AG04450 (cell line): ENCODE data around the gene POR. TPM values are rescaled to one million over a fixed set of nuclear protein-coding genes. Genes with fewer than 3 reads are reported as not detected.

Experiments
- CTCF ChIA-PET: fragments of 300-600, 350-600 bp; formaldehyde crosslinking; extraction: SDS; loops from one replicate; lab custom pipeline; 2022; ENCODE audit warnings: antibody characterized with exemption, inconsistent platforms; lab: Charles Lee
- POLR2A ChIA-PET: fragments of 350-600 bp; formaldehyde crosslinking; extraction: SDS; loops from one replicate; lab custom pipeline; 2021; ENCODE audit warnings: antibody characterized with exemption, inconsistent platforms; lab: Yijun Ruan, JAX
- DNase-seq: peaks from one replicate; pipeline ENCODE4 v3.0.0-alpha.2; 2011; ENCODE audit warnings: low read depth, low spot score
- H3K27ac ChIP-seq: one replicate; pipeline ENCODE4 v1.5.1; 2012; ENCODE audit warnings: low read depth, low read length, control low read depth
- H3K27me3 ChIP-seq: one replicate; pipeline ENCODE4 v1.6.0; 2012; ENCODE audit warnings: low read length; ENCODE audit not compliant: control insufficient read depth, insufficient read depth
- H3K4me3 ChIP-seq: 2 replicates; pipeline ENCODE4 v1.5.1; 2011; ENCODE audit warnings: mild to moderate bottlenecking, low read depth, low read length, control low read depth
- H3K9me3 ChIP-seq: 2 replicates; pipeline ENCODE4 v1.5.1; 2012; ENCODE audit warnings: low read length; ENCODE audit not compliant: control insufficient read depth, insufficient read depth
- polyA plus RNA-seq: library from polyadenylated mRNA; depleted of rRNA; stranded (reverse); fragments of >200 nt; gene quantifications from 2 replicates; pipeline ENCODE4 v1.2.3, GENCODE V29; 2011
- TF ChIP-seq, protein P1 (sequence below): IDR thresholded peaks from 2 replicates; pipeline ENCODE4 v1.5.1; 2011; ENCODE audit warnings: low read depth, low read length, control low read depth, inconsistent platforms

The POR gene
- polyA plus RNA-seq, 1 experiment: 39.0 TPM

- ChIA-PET CTCF (no interaction called here), POLR2A (no interaction called here)
- no peak for DNase-seq
- Histone ChIP-seq H3K27ac (no peak overlapping the region), H3K4me3 (no peak overlapping the region), H3K27me3 (no peaks in the 10 kb centered on the region), H3K9me3 (no peaks in the 10 kb centered on the region)
- TF ChIP-seq, protein P1, sequence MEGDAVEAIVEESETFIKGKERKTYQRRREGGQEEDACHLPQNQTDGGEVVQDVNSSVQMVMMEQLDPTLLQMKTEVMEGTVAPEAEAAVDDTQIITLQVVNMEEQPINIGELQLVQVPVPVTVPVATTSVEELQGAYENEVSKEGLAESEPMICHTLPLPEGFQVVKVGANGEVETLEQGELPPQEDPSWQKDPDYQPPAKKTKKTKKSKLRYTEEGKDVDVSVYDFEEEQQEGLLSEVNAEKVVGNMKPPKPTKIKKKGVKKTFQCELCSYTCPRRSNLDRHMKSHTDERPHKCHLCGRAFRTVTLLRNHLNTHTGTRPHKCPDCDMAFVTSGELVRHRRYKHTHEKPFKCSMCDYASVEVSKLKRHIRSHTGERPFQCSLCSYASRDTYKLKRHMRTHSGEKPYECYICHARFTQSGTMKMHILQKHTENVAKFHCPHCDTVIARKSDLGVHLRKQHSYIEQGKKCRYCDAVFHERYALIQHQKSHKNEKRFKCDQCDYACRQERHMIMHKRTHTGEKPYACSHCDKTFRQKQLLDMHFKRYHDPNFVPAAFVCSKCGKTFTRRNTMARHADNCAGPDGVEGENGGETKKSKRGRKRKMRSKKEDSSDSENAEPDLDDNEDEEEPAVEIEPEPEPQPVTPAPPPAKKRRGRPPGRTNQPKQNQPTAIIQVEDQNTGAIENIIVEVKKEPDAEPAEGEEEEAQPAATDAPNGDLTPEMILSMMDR: no peak
Observed at GRCh38 chr7:75924256-75924655, 9.3 kb downstream of the POR start.

GRCh38 chr7:75924889-75925288 is 9.9 kb downstream of the POR start:
- no peak overlapping the region for H3K27ac ChIP-seq
- DNase-seq: no peak
- H3K9me3 ChIP-seq: no peaks in the 10 kb centered on the region
- TF ChIP-seq, protein P1: no peak
- no peaks in the 10 kb centered on the region for H3K27me3 ChIP-seq
- H3K4me3 ChIP-seq: no peak overlapping the region
- CTCF ChIA-PET: no interaction called here
- POLR2A ChIA-PET: no interaction called here

- H3K27ac ChIP-seq: no peak overlapping the region
- POLR2A ChIA-PET: no interaction called here
- no peak overlapping the region for H3K4me3 ChIP-seq
- no peaks in the 10 kb centered on the region for H3K27me3 ChIP-seq
- no peak for DNase-seq
- TF ChIP-seq, protein P1: no peak
- CTCF ChIA-PET: interaction anchor here (0.7 kb wide), 1 partner anchor 10 kb away, joined by 5 read pairs; no protein-coding TSS in a partner anchor
- H3K9me3 ChIP-seq: no peaks in the 10 kb centered on the region
Observed at GRCh38 chr7:75925717-75926435, 10.9 kb downstream of the POR start.

DNA sequence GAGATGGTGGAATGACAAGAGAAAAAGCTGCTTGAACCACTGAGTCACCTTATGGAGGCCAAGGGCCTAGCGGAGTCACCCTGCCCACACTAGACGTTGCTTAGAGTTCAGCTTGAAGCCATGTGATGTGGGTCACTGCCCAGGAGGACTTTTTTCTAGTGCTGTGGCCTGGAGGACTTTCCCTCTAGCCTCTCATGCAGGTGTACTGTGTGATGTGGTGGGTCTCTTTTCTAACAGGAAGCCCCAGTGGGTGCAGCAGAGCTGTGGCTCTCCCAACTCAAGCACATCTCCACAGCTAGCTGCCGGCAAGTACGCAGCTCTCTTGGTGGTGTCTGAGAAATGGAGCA is 13.6 kb downstream of the POR start:
- TF ChIP-seq, protein P1: no peak
- POLR2A ChIA-PET: no interaction called here
- Histone ChIP-seq H3K9me3 (peaks cover 4% of the 10 kb centered on the region; the same call in 1 of the 2 replicates), H3K4me3 (no peak overlapping the region), H3K27me3 (no peaks in the 10 kb centered on the region), H3K27ac (no peak overlapping the region)
- DNase-seq: no peak
- CTCF ChIA-PET: no interaction called here

DNA sequence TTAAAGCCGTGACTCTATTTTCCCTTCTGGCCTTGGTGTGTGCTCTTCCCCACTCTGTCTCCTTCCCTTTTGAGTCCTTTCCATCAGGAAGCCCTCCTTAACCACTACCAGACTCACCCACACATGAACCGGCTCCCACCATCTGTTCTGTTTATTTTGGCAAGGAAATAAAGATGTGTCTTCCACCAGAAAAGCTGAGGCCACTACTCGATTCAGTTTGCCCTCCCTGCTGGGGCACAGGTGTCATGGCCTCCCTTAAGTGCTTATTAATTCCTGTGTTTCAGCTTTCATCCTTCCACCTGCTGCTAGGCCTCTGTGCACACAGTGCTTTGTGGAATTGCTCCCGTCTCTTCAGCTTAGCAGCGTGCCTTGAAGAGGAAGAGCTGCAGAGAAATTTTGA is 16.7 kb downstream of the POR start:
- H3K27ac ChIP-seq: no peak overlapping the region
- ChIA-PET CTCF (no interaction called here), POLR2A (no interaction called here)
- peaks cover 19% of the 10 kb centered on the region for H3K9me3 ChIP-seq
- TF ChIP-seq, protein P1: no peak
- H3K4me3 ChIP-seq: no peak overlapping the region
- no peaks in the 10 kb centered on the region for H3K27me3 ChIP-seq
- no peak for DNase-seq
